Mammary epithelial cell (primary cell): ENCODE data around the gene FAM3D.

Experiments used
- CTCF ChIP-seq, 2 donors: IDR thresholded peaks in 1 of 2; conservative IDR thresholded peaks in 1 of 2; 2 replicates each; pipeline ENCODE4 v1.5.1; 2011 to 2012; ENCODE audit warnings: inconsistent platforms in 2 of 2, low read length in 2 of 2, mild to moderate bottlenecking in 2 of 2, control low read depth in 1 of 2, low read depth in 1 of 2; ENCODE audit not compliant: insufficient read depth in 1 of 2; ENCODE audit errors: extremely low read depth in 1 of 2
- EZH2 ChIP-seq: IDR thresholded peaks from 2 replicates; pipeline ENCODE4 v1.6.1; 2012; ENCODE audit warnings: low read length, inconsistent platforms, borderline replicate concordance

- TF ChIP-seq CTCF (conservative IDR thresholded peaks at IDR 0.05 in 1 of 2, IDR thresholded peaks at IDR 0.05 in 1 of 2; ENCODE audit: extremely low read depth in 1 of 2, insufficient read depth in 1 of 2, low read depth in 1 of 2, low read length in 2 of 2) (no peak), EZH2 (no peak)
Observed at GRCh38 chr3:58608648-58609047, 57.9 kb downstream of the FAM3D start.
